Measurements from ENCODE around the gene FOSB. TPM values are rescaled to one million over a fixed set of nuclear protein-coding genes. Genes with fewer than 3 reads are reported as not detected.

FOSB gene
- total and polyA plus RNA-seq, 2 donors (not counting 1 experiment from before 2014, with no cell fraction given), result 2.8 to 24.9 TPM

GRCh38 chr19:45471111-45471930, 3.5 kb downstream of the FOSB start:
- no peak overlapping the region for H3K27ac ChIP-seq (ENCODE audit: insufficient read depth, low read length)
- H2AFZ ChIP-seq (ENCODE audit: low read length), result no peak overlapping the region
- no peak overlapping the region for H3K4me3 ChIP-seq (replicated peaks in 1 of 4; ENCODE audit: control extremely low read depth in 1 of 4, insufficient read depth in 1 of 4, low read depth in 3 of 4, low read length in 4 of 4)
- no peak for TF ChIP-seq CTCF (conservative IDR thresholded peaks at IDR 0.05 in 1 of 2, IDR thresholded peaks at IDR 0.05 in 1 of 2; ENCODE audit: low read depth in 1 of 2, low read length in 2 of 2)
- no peak for TF ChIP-seq EZH2 (IDR thresholded peaks at IDR 0.05; ENCODE audit: low read length, missing control alignments)
- H3K9me3 ChIP-seq (ENCODE audit: control insufficient read depth, insufficient read depth, low read depth, low read length), result no peaks in the 10 kb centered on the region
- H3K36me3 ChIP-seq (ENCODE audit: control insufficient read depth, insufficient read depth, low read length), result no peaks in the 10 kb centered on the region
- H4K20me1 ChIP-seq (ENCODE audit: control insufficient read depth, extremely low read depth, insufficient read depth, low read length), result no peaks in the 10 kb centered on the region
- no peak overlapping the region for H3K9ac ChIP-seq (ENCODE audit: insufficient read depth, low read length)
- H3K79me2 ChIP-seq (ENCODE audit: control insufficient read depth, insufficient read depth, low read length), result peaks cover 57% of the 10 kb centered on the region
- peaks cover 8% of the 10 kb centered on the region for H3K4me1 ChIP-seq (ENCODE audit: control insufficient read depth, extremely low read depth, insufficient read depth, low read length)
- H3K27me3 ChIP-seq (ENCODE audit: control insufficient read depth, insufficient read depth, low read length), result no peaks in the 10 kb centered on the region
- H3K4me2 ChIP-seq (ENCODE audit: extremely low read depth, insufficient read depth, low read length), result no peak overlapping the region
- no peak for DNase-seq (ENCODE audit: low read depth in 2 of 2)

- Histone ChIP-seq H3K9me3 (ENCODE audit: control insufficient read depth, insufficient read depth, low read depth, low read length) (no peaks in the 10 kb centered on the region), H3K4me1 (ENCODE audit: control insufficient read depth, extremely low read depth, insufficient read depth, low read length) (peaks cover 8% of the 10 kb centered on the region), H4K20me1 (ENCODE audit: control insufficient read depth, extremely low read depth, insufficient read depth, low read length) (no peaks in the 10 kb centered on the region), H3K9ac (ENCODE audit: insufficient read depth, low read length) (no peak overlapping the region), H3K4me3 (replicated peaks in 1 of 4; ENCODE audit: control extremely low read depth in 1 of 4, insufficient read depth in 1 of 4, low read depth in 3 of 4, low read length in 4 of 4) (no peak overlapping the region), H3K36me3 (ENCODE audit: control insufficient read depth, insufficient read depth, low read length) (no peaks in the 10 kb centered on the region), H3K27ac (ENCODE audit: insufficient read depth, low read length) (no peak overlapping the region), H3K79me2 (ENCODE audit: control insufficient read depth, insufficient read depth, low read length) (peaks cover 59% of the 10 kb centered on the region), H3K27me3 (ENCODE audit: control insufficient read depth, insufficient read depth, low read length) (no peaks in the 10 kb centered on the region), H2AFZ (ENCODE audit: low read length) (no peak overlapping the region), H3K4me2 (ENCODE audit: extremely low read depth, insufficient read depth, low read length) (peak overlapping the region; percentile 0)
- TF ChIP-seq CTCF (conservative IDR thresholded peaks at IDR 0.05 in 1 of 2, IDR thresholded peaks at IDR 0.05 in 1 of 2; ENCODE audit: low read depth in 1 of 2, low read length in 2 of 2) (no peak), EZH2 (IDR thresholded peaks at IDR 0.05; ENCODE audit: low read length, missing control alignments) (no peak)
- DNase-seq (ENCODE audit: low read depth in 2 of 2), result no peak
Observed at GRCh38 chr19:45471931-45472562, 4.3 kb downstream of the FOSB start.

- no peak overlapping the region for H3K9ac ChIP-seq (ENCODE audit: insufficient read depth, low read length)
- peak overlapping the region in 1 of 4 experiments; percentile 17 for H3K4me3 ChIP-seq (replicated peaks in 1 of 4; ENCODE audit: control extremely low read depth in 1 of 4, insufficient read depth in 1 of 4, low read depth in 3 of 4, low read length in 4 of 4)
- peaks cover 61% of the 10 kb centered on the region for H3K79me2 ChIP-seq (ENCODE audit: control insufficient read depth, insufficient read depth, low read length)
- H3K27me3 ChIP-seq (ENCODE audit: control insufficient read depth, insufficient read depth, low read length), result no peaks in the 10 kb centered on the region
- DNase-seq (ENCODE audit: low read depth in 2 of 2), result no peak
- H3K4me1 ChIP-seq (ENCODE audit: control insufficient read depth, extremely low read depth, insufficient read depth, low read length), result peaks cover 7% of the 10 kb centered on the region
- no peaks in the 10 kb centered on the region for H4K20me1 ChIP-seq (ENCODE audit: control insufficient read depth, extremely low read depth, insufficient read depth, low read length)
- H3K36me3 ChIP-seq (ENCODE audit: control insufficient read depth, insufficient read depth, low read length), result no peaks in the 10 kb centered on the region
- peak overlapping the region; percentile 14 for H3K27ac ChIP-seq (ENCODE audit: insufficient read depth, low read length)
- no peak for TF ChIP-seq CTCF (conservative IDR thresholded peaks at IDR 0.05 in 1 of 2, IDR thresholded peaks at IDR 0.05 in 1 of 2; ENCODE audit: low read depth in 1 of 2, low read length in 2 of 2)
- TF ChIP-seq EZH2 (IDR thresholded peaks at IDR 0.05; ENCODE audit: low read length, missing control alignments), result no peak
- H3K4me2 ChIP-seq (ENCODE audit: extremely low read depth, insufficient read depth, low read length), result peak overlapping the region; percentile 68
- H3K9me3 ChIP-seq (ENCODE audit: control insufficient read depth, insufficient read depth, low read depth, low read length), result no peaks in the 10 kb centered on the region
- no peak overlapping the region for H2AFZ ChIP-seq (ENCODE audit: low read length)
Observed at GRCh38 chr19:45472563-45473366, 5.0 kb downstream of the FOSB start.

All from fibroblast of lung (primary cell).